Bronchial epithelial cell (primary cell): Measurements from ENCODE around the gene STMP1. TPM values are rescaled to one million over a fixed set of nuclear protein-coding genes. Genes with fewer than 3 reads are reported as not detected.
A peak's percentile ranks its signal among the peaks of the same experiment; 100 is the strongest.

Source experiments
- DNase-seq: peaks from one replicate; pipeline ENCODE4 v3.0.0-alpha.2; 2010; ENCODE audit warnings: low read depth
- FAIRE-seq: peaks from 2 replicates; lab custom pipeline; 2011; peaks lifted over from hg19 to GRCh38; lab: Jason Lieb, UNC
- H3K27me3 ChIP-seq: 2 replicates; pipeline ENCODE4 v1.5.1; 2011; ENCODE audit warnings: low read length; ENCODE audit not compliant: control insufficient read depth, insufficient read depth
- H3K36me3 ChIP-seq: 2 replicates; pipeline ENCODE4 v1.5.1; 2011; ENCODE audit warnings: low read length; ENCODE audit not compliant: control insufficient read depth, insufficient read depth
- H3K4me3 ChIP-seq: 2 replicates; pipeline ENCODE4 v1.5.1; 2011; ENCODE audit warnings: mild to moderate bottlenecking, low read depth, low read length, control low read depth
- CTCF ChIP-seq: IDR thresholded peaks from 2 replicates; pipeline ENCODE4 v1.5.1; 2011; ENCODE audit warnings: mild to moderate bottlenecking, moderate library complexity, low read length, control low read depth, inconsistent platforms; ENCODE audit not compliant: insufficient read depth, severe bottlenecking
- total RNA-seq: library from RNA; depleted of rRNA; stranded (reverse); fragments of >200 nt; gene quantifications from 2 replicates; pipeline ENCODE4 v1.2.1, GENCODE V29; 2014

STMP1 gene
- total RNA-seq, 1 donor from 2014 or later, result 7.4 TPM

DNA sequence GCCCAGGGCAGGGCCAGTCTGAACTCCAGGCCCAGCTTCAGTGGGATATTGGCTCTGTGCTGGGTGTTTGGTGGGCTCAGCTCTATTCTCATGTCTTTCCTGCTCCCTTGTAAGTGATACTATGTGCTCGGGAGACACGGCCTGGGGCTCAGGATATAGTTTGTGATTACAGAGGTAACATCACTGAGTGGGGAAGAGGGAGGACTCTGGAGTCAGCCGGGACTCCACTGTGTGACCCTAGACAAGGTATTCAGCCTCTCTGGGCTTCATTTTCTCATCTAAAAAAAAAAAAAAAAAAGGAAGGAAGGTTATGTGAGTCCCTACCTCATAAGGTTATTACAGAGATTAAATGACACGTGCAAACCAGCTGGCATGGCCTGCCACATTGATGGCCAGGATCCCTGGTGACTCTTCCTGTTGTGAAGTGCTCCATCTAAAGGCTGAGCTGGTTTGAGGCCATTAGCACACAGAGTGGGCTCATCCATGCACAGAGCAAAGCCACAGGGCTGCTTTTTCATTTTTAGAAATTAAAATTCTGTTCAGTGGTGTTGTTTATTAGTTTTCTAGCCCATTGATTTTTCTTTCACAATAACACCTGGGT lies 50.0 kb downstream of the STMP1 start:
- no peaks in the 10 kb centered on the region for H3K36me3 ChIP-seq
- DNase-seq, result no peak
- H3K27me3 ChIP-seq, result no peaks in the 10 kb centered on the region
- H3K4me3 ChIP-seq, result no peak overlapping the region
- no peak for FAIRE-seq
- TF ChIP-seq CTCF, result no peak

GRCh38 chr7:135712796-135713195 lies 50.5 kb downstream of the STMP1 start:
- H3K27me3 ChIP-seq, result no peaks in the 10 kb centered on the region
- TF ChIP-seq CTCF, result no peak
- no peak overlapping the region for H3K4me3 ChIP-seq

GRCh38 chr7:135713836-135714470 lies 51.6 kb downstream of the STMP1 start:
- Histone ChIP-seq H3K27me3 (no peaks in the 10 kb centered on the region), H3K4me3 (no peak overlapping the region), H3K36me3 (no peaks in the 10 kb centered on the region)
- no peak for TF ChIP-seq CTCF
- DNase-seq (no peak), FAIRE-seq (no peak)

More at GRCh38 chr7:135712796-135713195, 50.5 kb downstream of the STMP1 start:
- FAIRE-seq (no peak), DNase-seq (no peak)
- no peaks in the 10 kb centered on the region for H3K36me3 ChIP-seq

DNA sequence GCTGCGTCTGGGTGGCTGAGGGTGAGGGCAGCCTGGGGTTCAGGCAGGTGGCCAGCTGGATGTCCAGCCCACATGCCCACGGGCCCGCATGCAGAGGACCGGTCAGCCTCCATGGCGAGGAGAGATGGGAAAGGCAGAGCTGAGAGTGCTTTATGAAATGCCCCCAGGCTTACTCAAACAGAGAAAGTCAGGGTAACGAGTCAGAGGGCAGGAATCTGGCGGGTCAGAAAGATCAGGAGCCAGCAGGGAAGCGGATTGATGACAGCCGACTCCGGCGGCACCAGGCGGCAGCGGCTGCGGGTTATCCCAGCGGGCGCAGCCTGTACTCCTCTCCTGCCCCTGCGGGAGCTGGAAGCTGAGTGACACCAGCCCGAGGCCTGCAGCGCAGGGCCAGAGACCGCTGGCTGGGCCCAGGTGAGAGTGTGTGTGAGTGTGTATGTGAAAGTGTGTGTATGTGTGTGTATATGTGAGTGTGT lies 52.3 kb downstream of the STMP1 start:
- no peaks in the 10 kb centered on the region for H3K27me3 ChIP-seq
- FAIRE-seq, result no peak

DNA sequence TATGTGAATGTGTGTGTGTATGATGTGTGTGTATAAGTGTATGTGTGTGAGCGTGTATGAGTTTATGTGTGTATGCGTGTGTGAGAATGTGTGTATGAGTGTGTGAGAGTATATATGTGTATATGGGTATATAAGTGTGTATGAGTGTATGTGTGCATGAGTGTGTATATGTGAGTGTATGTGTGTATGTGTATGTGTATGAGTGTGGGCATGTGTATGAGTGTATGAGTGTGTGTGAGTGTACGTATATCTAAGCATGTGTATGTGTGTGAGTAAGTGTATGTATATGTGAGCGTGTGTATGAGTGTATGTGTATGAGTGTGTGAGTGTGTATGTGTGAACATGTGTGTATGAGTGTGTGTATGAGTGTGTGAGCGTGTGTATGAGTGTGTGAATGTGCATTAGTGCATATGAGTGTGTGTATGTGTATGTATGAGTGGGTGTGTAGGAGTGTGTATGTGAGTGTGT lies 52.8 kb downstream of the STMP1 start:
- DNase-seq, result no peak
- no peak overlapping the region for H3K4me3 ChIP-seq
- H3K36me3 ChIP-seq, result no peaks in the 10 kb centered on the region
- H3K27me3 ChIP-seq, result no peaks in the 10 kb centered on the region
- no peak for FAIRE-seq
- TF ChIP-seq CTCF, result no peak

More for the DNA sequence above, 52.3 kb downstream of the STMP1 start:
- Histone ChIP-seq H3K36me3 (no peaks in the 10 kb centered on the region), H3K4me3 (no peak overlapping the region)
- peak; percentile 63 for DNase-seq
- TF ChIP-seq CTCF, result no peak
